K562 (cell line): ENCODE measurements around the gene CHCHD6. TPM values are rescaled to one million over a fixed set of nuclear protein-coding genes. Genes with fewer than 3 reads are reported as not detected.

ENCODE experiments used
- ATAC-seq: fragments of 200-7000 bp; cut with Tn5 transposase; 3 replicates; pipeline ENCODE4 v1.9.1; 2020; ENCODE audit warnings: moderate library complexity
- BruUV-seq: library from RNA; stranded (reverse); fragments of 400-500 nt; replicated peaks from 2 replicates; lab custom pipeline; 2021; lab: Mats Ljungman, UMichigan
- CTCF ChIA-PET: fragments of 300-600 bp; formaldehyde crosslinking; extraction: SDS; loops from one replicate; lab custom pipeline; 2021; ENCODE audit warnings: low intra/inter-chr PET ratio; lab: Yijun Ruan, JAX
- POLR2A ChIA-PET: fragments of 300-600, 350-650 bp; sonication (Branson Sonifier 250); formaldehyde crosslinking; extraction: SDS; loops from one replicate; lab custom pipeline; 2021; ENCODE audit warnings: antibody characterized with exemption, inconsistent platforms; lab: Yijun Ruan, JAX
- DNase-seq, 4 experiments: peaks; one replicate each; pipeline versions ENCODE4 v3.0.0 to v3.0.0-alpha.2; 2011 to 2018; ENCODE audit warnings: low spot score in 3 of 4, mixed read lengths in 3 of 4; ENCODE audit errors: extremely low read depth in 1 of 4
- FAIRE-seq: peaks from 2 replicates; lab custom pipeline; 2011; peaks lifted over from hg19 to GRCh38; lab: Jason Lieb, UNC
- H2AFZ ChIP-seq: 2 replicates; pipeline ENCODE4 v1.6.0; 2011; ENCODE audit warnings: low read depth, low read length, control low read depth, inconsistent platforms
- H3K27ac ChIP-seq: fragments of 200-600 bp; 3 replicates; pipeline ENCODE4 v1.8.0; 2011; ENCODE audit warnings: low read depth, mild to moderate bottlenecking, control low read depth, inconsistent platforms, low read length, moderate library complexity, mixed read lengths; ENCODE audit errors: extremely low read depth
- H3K27me3 ChIP-seq, 2 experiments: fragments of 300-600 bp in 1 of 2; 2 replicates in 1 of 2; 3 replicates in 1 of 2; pipeline versions ENCODE4 v1.6.0 to v1.8.0; 2011; ENCODE audit warnings: inconsistent platforms in 2 of 2, low read length in 2 of 2, mild to moderate bottlenecking in 1 of 2, mixed read lengths in 1 of 2, moderate library complexity in 1 of 2; ENCODE audit not compliant: control insufficient read depth in 2 of 2, insufficient read depth in 2 of 2
- H3K36me3 ChIP-seq: fragments of 300-600 bp; 3 replicates; pipeline ENCODE4 v1.8.0; 2011; ENCODE audit warnings: mild to moderate bottlenecking, low read length, inconsistent platforms; ENCODE audit not compliant: control insufficient read depth, insufficient read depth
- H3K4me1 ChIP-seq, 2 experiments: fragments of 200-600 bp in 1 of 2; replicated peaks in 1 of 2; 2 replicates in 1 of 2; 3 replicates in 1 of 2; pipeline versions ENCODE4 v1.5.1 to v1.8.0; 2011; ENCODE audit warnings: inconsistent platforms in 2 of 2, low read length in 2 of 2, mild to moderate bottlenecking in 1 of 2, mixed read lengths in 1 of 2, moderate library complexity in 1 of 2; ENCODE audit not compliant: control insufficient read depth in 2 of 2, insufficient read depth in 2 of 2
- H3K4me2 ChIP-seq: 2 replicates; pipeline ENCODE4 v1.6.1; 2011; ENCODE audit warnings: low read length, control low read depth, inconsistent platforms, mixed read lengths; ENCODE audit not compliant: insufficient read depth
- H3K4me3 ChIP-seq: fragments of 200-600 bp; sonication (generic), shearing (Covaris generic); 2 replicates; pipeline ENCODE4 v1.5.1; 2016; ENCODE audit warnings: control low read depth, inconsistent platforms
- H3K79me2 ChIP-seq: fragments of 200-600 bp; 3 replicates; pipeline ENCODE4 v1.8.0; 2011; ENCODE audit warnings: low read length, inconsistent platforms; ENCODE audit not compliant: control insufficient read depth, insufficient read depth
- H3K9ac ChIP-seq, 2 experiments: 2 replicates each; pipeline versions ENCODE4 v1.6.0 to v1.6.1; 2011; ENCODE audit warnings: low read depth in 2 of 2, low read length in 2 of 2, control low read depth in 1 of 2, inconsistent platforms in 1 of 2, mild to moderate bottlenecking in 1 of 2, mixed read lengths in 1 of 2; ENCODE audit not compliant: insufficient read depth in 1 of 2
- H3K9me1 ChIP-seq: one replicate; pipeline ENCODE4 v1.6.0; 2011; ENCODE audit warnings: inconsistent platforms, mild to moderate bottlenecking, low read length, moderate library complexity; ENCODE audit not compliant: control insufficient read depth, insufficient read depth
- H3K9me3 ChIP-seq: replicated peaks from 2 replicates; pipeline ENCODE4 v1.5.1; 2011; ENCODE audit warnings: low read depth, low read length, inconsistent platforms; ENCODE audit not compliant: control insufficient read depth, insufficient read depth
- H4K20me1 ChIP-seq: replicated peaks from 2 replicates; pipeline ENCODE4 v1.6.1; 2011; ENCODE audit warnings: low read length, inconsistent platforms, mixed read lengths; ENCODE audit not compliant: control insufficient read depth, insufficient read depth
- EHMT2 ChIP-seq: fragments of 450-650 bp; IDR thresholded peaks from 2 replicates; pipeline ENCODE4 v1.6.1; 2018; ENCODE audit warnings: antibody characterized with exemption
- ETS2 ChIP-seq: IDR thresholded peaks from 2 replicates; pipeline ENCODE4 v1.6.1; 2016; ENCODE audit warnings: borderline replicate concordance, missing genetic modification characterization, mild to moderate bottlenecking, moderate library complexity, missing compliant biosample characterization; ENCODE audit not compliant: poor library complexity, severe bottlenecking
- JUNB ChIP-seq: fragments of 450-650 bp; formaldehyde crosslinking; conservative IDR thresholded peaks from 2 replicates; pipeline ENCODE4 v1.4.0; 2020; ENCODE audit warnings: mild to moderate bottlenecking
- MTA2 ChIP-seq: fragments of 450-650 bp; IDR thresholded peaks from 2 replicates; pipeline ENCODE4 v1.6.1; 2016; ENCODE audit warnings: low read depth
- NBN ChIP-seq: fragments of 450-650 bp; IDR thresholded peaks from 2 replicates; pipeline ENCODE4 v1.6.1; 2016; ENCODE audit warnings: low read depth, mild to moderate bottlenecking
- SNRNP70 ChIP-seq: fragments of 200-400 bp; formaldehyde crosslinking; optimal IDR thresholded peaks from 2 replicates; pipeline ENCODE3; 2017; ENCODE audit warnings: low read depth, low read length
- TRIM28 ChIP-seq: fragments of 450-650 bp; IDR thresholded peaks from 2 replicates; pipeline ENCODE4 v1.6.1; 2017
- ZNF121 ChIP-seq: sonication (generic); formaldehyde crosslinking; conservative IDR thresholded peaks from 2 replicates; pipeline ENCODE4 v1.8.0; 2022; ENCODE audit warnings: missing genetic modification reagents
- ZNF133 ChIP-seq: fragments of 250-450 bp; sonication (Bioruptor Pico); IDR thresholded peaks from 2 replicates; pipeline ENCODE4 v1.4.0; 2020; ENCODE audit warnings: mild to moderate bottlenecking
- ZNF217 ChIP-seq: sonication (generic); formaldehyde crosslinking; IDR thresholded peaks from 2 replicates; pipeline ENCODE4 v1.8.0; 2022; ENCODE audit warnings: mild to moderate bottlenecking, missing genetic modification reagents
- ZNF695 ChIP-seq: fragments of 450-650 bp; formaldehyde crosslinking; IDR thresholded peaks from 2 replicates; pipeline ENCODE4 v1.4.0; 2020; ENCODE audit warnings: mild to moderate bottlenecking, moderate library complexity
- WGBS: fragments of 100-300 bp; shearing (Covaris generic); methylation state at CpG from one replicate; pipeline ENCODE4 v1.1.6; 2016; ENCODE audit warnings: low coverage, mixed read lengths; ENCODE audit not compliant: insufficient coverage; ENCODE audit errors: missing lambda C conversion rate; 5-methylcytosine and 5-hydroxymethylcytosine counted together
- in situ Hi-C: fragments of 300-500 bp; cut with MboI; formaldehyde crosslinking; loops from 4 replicates; pipeline ENCODE4 v1.15.0; 2018; ENCODE audit warnings: inconsistent platforms, mixed read lengths
- intact Hi-C: fragments of 100-400 bp; cut with micrococcal nuclease; formaldehyde crosslinking; loops from 2 replicates; pipeline ENCODE4 v1.14.2; 2022
- polyA plus RNA-seq, 8 experiments: library from polyadenylated mRNA; depleted of rRNA in 4 of 8; stranded (reverse) in 5 of 8; unstranded in 3 of 8; fragments of >200 nt; fragmentation: Nextera tagmentation in 2 of 8; fragmentation: Illumina TruSeq in 1 of 8; extraction: Ambion mirVana in 2 of 8; extraction: Trizol in 1 of 8; gene quantifications; 2 replicates each; pipeline versions ENCODE4 v1.2.1 to v1.2.3, GENCODE V29; 2011 to 2014; ENCODE audit warnings: inconsistent platforms in 1 of 8, missing spikeins in 1 of 8
- total RNA-seq, 7 experiments: library from RNA; depleted of rRNA in 6 of 7; stranded (reverse); fragments of >200 nt in 6 of 7; fragmentation: Illumina TruSeq in 2 of 7; extraction: Trizol in 2 of 7; gene quantifications; 2 replicates each; pipeline versions ENCODE4 v1.2.1 to v1.2.3, GENCODE V29; 2011 to 2021; ENCODE audit warnings: low replicate concordance in 1 of 7
- TF ChIP-seq, protein P1 (sequence below): fragments of 250-450 bp; sonication (Bioruptor Pico); IDR thresholded peaks from 2 replicates; pipeline ENCODE4 v1.4.0; 2020
- TF ChIP-seq, protein P2 (sequence below): fragments of 250-450 bp; sonication (Bioruptor Pico); IDR thresholded peaks from 2 replicates; pipeline ENCODE4 v1.6.1; 2021; ENCODE audit warnings: mild to moderate bottlenecking

Gene CHCHD6
- total and polyA plus RNA-seq, 9 of the 15 experiments (the other 6 are each of a cell fraction or from before 2014, with no cell fraction given), result 4.6 to 18.6 (median 10.9) TPM

GRCh38 chr3:126677862-126678503 is 26.1 kb upstream of the CHCHD6 start (continued):
- TF ChIP-seq, protein P1, sequence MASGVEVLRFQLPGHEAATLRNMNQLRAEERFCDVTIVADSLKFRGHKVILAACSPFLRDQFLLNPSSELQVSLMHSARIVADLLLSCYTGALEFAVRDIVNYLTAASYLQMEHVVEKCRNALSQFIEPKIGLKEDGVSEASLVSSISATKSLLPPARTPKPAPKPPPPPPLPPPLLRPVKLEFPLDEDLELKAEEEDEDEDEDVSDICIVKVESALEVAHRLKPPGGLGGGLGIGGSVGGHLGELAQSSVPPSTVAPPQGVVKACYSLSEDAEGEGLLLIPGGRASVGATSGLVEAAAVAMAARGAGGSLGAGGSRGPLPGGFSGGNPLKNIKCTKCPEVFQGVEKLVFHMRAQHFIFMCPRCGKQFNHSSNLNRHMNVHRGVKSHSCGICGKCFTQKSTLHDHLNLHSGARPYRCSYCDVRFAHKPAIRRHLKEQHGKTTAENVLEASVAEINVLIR, result no peak
- no peak for TF ChIP-seq EHMT2
- TF ChIP-seq, protein P2, sequence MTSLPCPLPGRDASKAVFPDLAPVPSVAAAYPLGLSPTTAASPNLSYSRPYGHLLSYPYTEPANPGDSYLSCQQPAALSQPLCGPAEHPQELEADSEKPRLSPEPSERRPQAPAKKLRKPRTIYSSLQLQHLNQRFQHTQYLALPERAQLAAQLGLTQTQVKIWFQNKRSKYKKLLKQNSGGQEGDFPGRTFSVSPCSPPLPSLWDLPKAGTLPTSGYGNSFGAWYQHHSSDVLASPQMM (CRISPR knock-in tag), result no peak

GRCh38 chr3:126678693-126679317 is 25.2 kb upstream of the CHCHD6 start:
- H3K4me3 ChIP-seq, result no peak overlapping the region
- WGBS, result 10% methylated on average over 12 of the region's 30 CpGs
- CTCF ChIA-PET, result interaction anchor here (0.5 to 0.6 kb wide), 3 partner anchors 198 to 410 kb away, joined by 3 read pairs; no protein-coding TSS in a partner anchor
- H3K27me3 ChIP-seq, result peaks cover 0 to 23% of the 10 kb centered on the region in 2 experiments; a peak in 2 of 5 replicates
- no peaks in the 10 kb centered on the region for H4K20me1 ChIP-seq
- FAIRE-seq (no peak), ATAC-seq (no peak)
- H3K4me1 ChIP-seq, result peaks cover 0 to 10% of the 10 kb centered on the region in 2 experiments; a peak in 2 of 5 replicates
- TF ChIP-seq ZNF133 (no peak), SNRNP70 (no peak), ZNF217 (CRISPR knock-in tag) (no peak), JUNB (CRISPR knock-in tag) (no peak), ZNF695 (CRISPR knock-in tag) (no peak), TRIM28 (no peak), ZNF121 (CRISPR knock-in tag) (no peak), MTA2 (no peak), NBN (no peak), ETS2 (tag) (no peak)
- TF ChIP-seq, all 486 proteins: peak for 0
- Histone ChIP-seq H3K9me3 (no peaks in the 10 kb centered on the region), H3K9ac (no peak overlapping the region), H3K36me3 (no peaks in the 10 kb centered on the region), H2AFZ (no peak overlapping the region), H3K4me2 (no peak overlapping the region), H3K9me1 (no peaks in the 10 kb centered on the region), H3K79me2 (no peaks in the 10 kb centered on the region), H3K27ac (no peak overlapping the region)
- in situ Hi-C loops (loop anchor here (10.0 kb wide), 1 partner anchor 776 kb away; no protein-coding TSS in a partner anchor), intact Hi-C loops (loop anchor here (5.0 to 10.0 kb wide), 2 partner anchors 73 to 776 kb away; no protein-coding TSS in a partner anchor)
- no TSS peak for BruUV-seq
- DNase-seq, result no peak
- POLR2A ChIA-PET, result no interaction called here
